Testis (tissue), 3 donors: ENCODE data around the gene ATP5F1C. TPM values are rescaled to one million over a fixed set of nuclear protein-coding genes. Genes with fewer than 3 reads are reported as not detected.

Experiments
- DNase-seq: peaks from one replicate; pipeline ENCODE4 v3.0.0-alpha.2; 2019
- H3K27ac ChIP-seq, 2 donors: fragments of 200-600 bp; sonication (generic); one replicate each; pipeline ENCODE4 v1.5.1; 2019
- H3K27me3 ChIP-seq: fragments of 200-600 bp; sonication (generic); one replicate; pipeline ENCODE4 v1.5.1; 2019
- H3K36me3 ChIP-seq: fragments of 200-600 bp; sonication (generic); one replicate; pipeline ENCODE4 v1.5.1; 2017; ENCODE audit warnings: low read depth; ENCODE audit errors: missing control alignments
- H3K4me1 ChIP-seq: fragments of 200-600 bp; sonication (generic); one replicate; pipeline ENCODE4 v1.5.1; 2019
- H3K4me3 ChIP-seq, 2 donors: fragments of 200-600 bp; sonication (generic); one replicate each; pipeline ENCODE4 v1.5.1; 2017 to 2019
- H3K9me3 ChIP-seq: fragments of 200-600 bp; sonication (generic); one replicate; pipeline ENCODE4 v1.5.1; 2017
- POLR2A ChIP-seq: fragments of 450-650 bp; IDR thresholded peaks from one replicate; pipeline ENCODE4 v1.6.1; 2017; ENCODE audit warnings: antibody characterized with exemption, mild to moderate bottlenecking, moderate library complexity
- WGBS, 2 donors: methylation state at CpG; one replicate each; pipeline ENCODE4 v1.1.5; 2018; 5-methylcytosine and 5-hydroxymethylcytosine counted together
- intact Hi-C: fragments of 100-400 bp; cut with DNase I; formaldehyde crosslinking; loops from one replicate; pipeline ENCODE4 v1.15.1; 2023; ENCODE audit warnings: low total_unique reads
- polyA plus RNA-seq: library from polyadenylated mRNA; stranded (reverse); fragments of 350-450 nt; fragmentation: Illumina TruSeq; extraction: RNeasy Lipid Tissue Mini Kit (QIAGEN cat#74804); gene quantifications from one replicate; pipeline ENCODE4 v1.2.3, GENCODE V29; 2014; ENCODE audit warnings: low read depth, low replicate concordance; ENCODE audit not compliant: insufficient read depth
- total RNA-seq, 2 donors: library from RNA; depleted of rRNA; stranded (reverse); fragments of >200 nt; gene quantifications; one replicate each; pipeline ENCODE4 v1.2.3, GENCODE V29; 2016
- TF ChIP-seq, protein P1 (sequence below), 3 experiments: fragments of 450-650 bp in 2 of 3; fragments of 200-600 bp in 1 of 3; sonication (generic) in 1 of 3; IDR thresholded peaks; one replicate each; pipeline ENCODE4 v1.5.1; 2016 to 2019; ENCODE audit warnings: antibody characterized with exemption in 3 of 3, mild to moderate bottlenecking in 2 of 3, moderate library complexity in 1 of 3

The ATP5F1C gene
- total and polyA plus RNA-seq, 3 donors from 2014 or later, result 186 to 272 (median 246) TPM

DNA sequence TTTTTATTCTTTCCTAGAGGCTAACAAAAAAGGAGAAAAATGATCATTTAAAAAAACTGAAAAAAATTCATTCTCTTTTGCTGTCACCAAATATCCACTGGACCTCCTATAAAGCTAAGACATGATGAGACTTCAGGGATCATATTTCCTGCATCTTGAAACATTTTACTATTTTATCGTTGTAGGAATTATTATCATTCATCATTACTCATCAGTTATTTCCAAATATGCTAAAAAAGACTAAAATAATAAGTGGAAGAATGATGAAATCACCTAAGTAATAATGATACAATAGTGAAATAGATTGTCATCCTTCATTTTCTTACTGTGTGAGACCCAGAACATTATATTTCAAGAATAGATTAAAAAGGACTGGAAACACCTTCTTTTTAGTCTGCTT lies 58.6 kb downstream of the ATP5F1C start:
- no peak overlapping the region for H3K27ac ChIP-seq
- intact Hi-C loops, result no loop called here
- DNase-seq, result no peak
- peaks cover 4% of the 10 kb centered on the region for H3K4me1 ChIP-seq
- no peaks in the 10 kb centered on the region for H3K36me3 ChIP-seq
- TF ChIP-seq POLR2A, result no peak
- TF ChIP-seq, protein P1, sequence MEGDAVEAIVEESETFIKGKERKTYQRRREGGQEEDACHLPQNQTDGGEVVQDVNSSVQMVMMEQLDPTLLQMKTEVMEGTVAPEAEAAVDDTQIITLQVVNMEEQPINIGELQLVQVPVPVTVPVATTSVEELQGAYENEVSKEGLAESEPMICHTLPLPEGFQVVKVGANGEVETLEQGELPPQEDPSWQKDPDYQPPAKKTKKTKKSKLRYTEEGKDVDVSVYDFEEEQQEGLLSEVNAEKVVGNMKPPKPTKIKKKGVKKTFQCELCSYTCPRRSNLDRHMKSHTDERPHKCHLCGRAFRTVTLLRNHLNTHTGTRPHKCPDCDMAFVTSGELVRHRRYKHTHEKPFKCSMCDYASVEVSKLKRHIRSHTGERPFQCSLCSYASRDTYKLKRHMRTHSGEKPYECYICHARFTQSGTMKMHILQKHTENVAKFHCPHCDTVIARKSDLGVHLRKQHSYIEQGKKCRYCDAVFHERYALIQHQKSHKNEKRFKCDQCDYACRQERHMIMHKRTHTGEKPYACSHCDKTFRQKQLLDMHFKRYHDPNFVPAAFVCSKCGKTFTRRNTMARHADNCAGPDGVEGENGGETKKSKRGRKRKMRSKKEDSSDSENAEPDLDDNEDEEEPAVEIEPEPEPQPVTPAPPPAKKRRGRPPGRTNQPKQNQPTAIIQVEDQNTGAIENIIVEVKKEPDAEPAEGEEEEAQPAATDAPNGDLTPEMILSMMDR (IDR thresholded peaks at IDR 0.05), result no peak
- H3K4me3 ChIP-seq, result no peak overlapping the region
- H3K27me3 ChIP-seq, result no peaks in the 10 kb centered on the region
- 60 to 74% methylated on average over 1 of the region's 1 CpG for WGBS, 2 donors
- H3K9me3 ChIP-seq, result no peaks in the 10 kb centered on the region

DNA sequence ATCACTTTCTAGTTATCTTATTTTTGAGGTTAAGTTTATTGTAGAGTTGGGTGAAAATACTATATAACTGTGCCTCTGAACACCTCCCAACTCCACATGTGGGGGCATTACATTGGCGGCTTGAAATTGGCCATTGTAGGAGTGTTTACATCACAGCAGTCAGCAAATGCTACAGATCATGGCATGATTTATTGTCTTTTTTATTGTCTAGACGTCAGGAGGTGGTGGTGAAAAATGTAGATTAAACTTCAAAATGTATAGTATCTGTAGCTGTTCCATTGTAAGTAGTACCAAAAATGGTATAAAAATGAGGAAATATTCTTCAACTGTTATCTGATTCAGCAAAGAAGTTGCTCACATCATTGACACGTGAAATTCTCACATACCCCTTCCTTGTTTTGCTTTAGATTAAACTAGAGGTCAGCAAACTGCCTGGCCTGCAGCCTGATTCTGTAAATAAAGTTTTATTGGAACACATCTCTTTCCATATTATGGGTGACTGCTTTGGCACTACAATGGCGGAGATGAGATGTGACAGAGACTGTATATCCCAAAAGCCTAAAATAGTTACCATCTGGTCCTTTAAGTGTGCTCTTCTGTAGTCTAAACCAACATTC lies 65.4 kb downstream of the ATP5F1C start:
- WGBS, 2 donors, result 83 to 89% methylated on average over 4 of the region's 4 CpGs
- peaks cover 50% of the 10 kb centered on the region for H3K4me1 ChIP-seq
- intact Hi-C loops, result no loop called here

DNA sequence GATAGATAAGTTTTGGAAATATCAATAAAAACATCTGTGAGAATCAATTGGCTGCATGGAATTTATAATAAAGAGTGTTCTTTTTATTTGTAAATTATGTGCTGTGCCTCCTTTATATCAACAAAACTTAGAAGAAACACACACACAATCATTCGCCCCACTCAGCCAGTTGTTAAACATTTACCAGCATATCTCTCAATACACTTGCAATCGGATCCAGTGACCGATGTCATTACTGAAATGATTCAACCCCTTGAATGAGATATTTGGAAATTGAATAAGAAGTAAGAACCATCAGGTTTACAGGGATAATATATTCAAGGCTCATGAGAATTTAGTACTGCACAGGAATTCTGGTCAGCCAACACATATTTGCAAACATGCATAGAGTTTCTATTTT lies 65.9 kb downstream of the ATP5F1C start:
- Histone ChIP-seq H3K36me3 (no peaks in the 10 kb centered on the region), H3K4me1 (peaks cover 50% of the 10 kb centered on the region), H3K9me3 (no peaks in the 10 kb centered on the region), H3K27me3 (no peaks in the 10 kb centered on the region), H3K4me3 (no peak overlapping the region), H3K27ac (no peak overlapping the region)
- no peak for DNase-seq
- TF ChIP-seq POLR2A, result no peak
- TF ChIP-seq, protein P1 (IDR thresholded peaks at IDR 0.05), result no peak
- intact Hi-C loops, result no loop called here
- 92% methylated on average over 3 of the region's 3 CpGs for whole genome bisulfite sequencing, 2 donors

More for the DNA sequence above, 65.4 kb downstream of the ATP5F1C start:
- TF ChIP-seq POLR2A, result no peak
- TF ChIP-seq, protein P1 (IDR thresholded peaks at IDR 0.05), result no peak
- no peak for DNase-seq
- Histone ChIP-seq H3K27ac (no peak overlapping the region), H3K27me3 (no peaks in the 10 kb centered on the region), H3K36me3 (no peaks in the 10 kb centered on the region), H3K9me3 (no peaks in the 10 kb centered on the region), H3K4me3 (no peak overlapping the region)

DNA sequence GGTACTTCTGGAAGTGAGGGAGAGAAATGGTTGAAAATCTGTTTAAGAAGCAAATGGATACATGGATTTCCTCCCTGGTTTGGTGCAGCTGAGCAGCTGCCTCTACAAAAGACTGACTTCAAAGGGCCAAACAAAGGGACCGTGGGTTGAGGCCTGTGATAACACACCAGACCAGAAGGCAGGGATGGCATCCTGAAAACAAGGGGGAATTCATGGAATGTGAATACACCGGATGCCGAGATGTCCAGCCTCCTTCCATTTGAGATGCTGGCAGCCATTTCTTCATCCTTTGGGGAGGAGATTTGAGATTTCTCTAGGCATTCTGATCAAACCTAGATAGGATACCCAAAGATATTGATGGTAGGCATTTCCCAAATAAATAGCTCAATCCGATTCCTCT lies 67.2 kb downstream of the ATP5F1C start:
- peaks cover 50% of the 10 kb centered on the region for H3K4me1 ChIP-seq
- no peaks in the 10 kb centered on the region for H3K36me3 ChIP-seq
- WGBS, 2 donors, result 73 to 83% methylated on average over 4 of the region's 4 CpGs
- no peak overlapping the region for H3K4me3 ChIP-seq
- peak overlapping the region in 1 of 2 donors; percentile 55 for H3K27ac ChIP-seq
- no peaks in the 10 kb centered on the region for H3K9me3 ChIP-seq
- intact Hi-C loops, result no loop called here
- DNase-seq, result peak; percentile 59
- no peak for TF ChIP-seq POLR2A
- TF ChIP-seq, protein P1 (IDR thresholded peaks at IDR 0.05), result no peak
- H3K27me3 ChIP-seq, result no peaks in the 10 kb centered on the region

DNA sequence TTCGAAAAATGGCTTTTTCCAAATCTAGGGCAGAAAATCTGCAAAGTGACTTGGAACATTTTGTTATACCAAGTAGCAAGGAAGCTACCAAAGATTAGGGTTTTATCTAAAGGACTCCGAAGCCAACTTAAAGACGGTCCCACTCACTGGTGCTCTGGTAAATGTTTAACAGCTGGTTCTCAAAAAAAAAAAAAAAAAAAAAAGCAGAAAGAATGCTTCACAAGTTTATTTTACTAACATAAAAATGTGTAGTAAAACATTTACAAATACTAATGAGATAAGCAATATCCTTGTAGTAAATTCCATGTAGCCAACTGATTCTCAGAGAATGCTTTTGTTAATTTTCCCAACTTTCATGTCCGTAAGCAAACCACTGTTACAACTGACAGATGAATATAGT lies 68.7 kb downstream of the ATP5F1C start:
- H3K4me3 ChIP-seq, result no peak overlapping the region
- intact Hi-C loops, result no loop called here
- WGBS, 2 donors, result 18 to 37% methylated on average over 4 of the region's 4 CpGs

More for the DNA sequence above, 68.7 kb downstream of the ATP5F1C start:
- H3K4me1 ChIP-seq, result peaks cover 45% of the 10 kb centered on the region
- H3K36me3 ChIP-seq, result no peaks in the 10 kb centered on the region
- peak overlapping the region; percentile 25 to 59 for H3K27ac ChIP-seq
- no peaks in the 10 kb centered on the region for H3K9me3 ChIP-seq
- H3K27me3 ChIP-seq, result no peaks in the 10 kb centered on the region
- no peak for DNase-seq
- no peak for TF ChIP-seq POLR2A
- TF ChIP-seq, protein P1 (IDR thresholded peaks at IDR 0.05), result no peak
